Stimulated activated CD4-positive, alpha-beta T cell treated with anti-CD3 and anti-CD28 coated beads, Interleukin-12 subunit alpha, Interleukin-12 subunit beta, amount 100 ng/mL, for 4 hours (primary cell): ENCODE measurements around the gene OBP2B.

Source experiments
- DNase-seq: peaks from one replicate; pipeline ENCODE4 v3.0.0-alpha.2; 2020

The OBP2B gene

GRCh38 chr9:133164191-133164590 is 44.9 kb downstream of the OBP2B start:
- no peak for DNase-seq

GRCh38 chr9:133163504-133164172 is 45.4 kb downstream of the OBP2B start, which contains the start of gene GBGT1:
Gene GBGT1, minus strand, starts transcription at chr9:133163914. Its CDS starts 1,502 bp downstream, at chr9:133162412.
- DNase-seq: peak; percentile 30

DNA sequence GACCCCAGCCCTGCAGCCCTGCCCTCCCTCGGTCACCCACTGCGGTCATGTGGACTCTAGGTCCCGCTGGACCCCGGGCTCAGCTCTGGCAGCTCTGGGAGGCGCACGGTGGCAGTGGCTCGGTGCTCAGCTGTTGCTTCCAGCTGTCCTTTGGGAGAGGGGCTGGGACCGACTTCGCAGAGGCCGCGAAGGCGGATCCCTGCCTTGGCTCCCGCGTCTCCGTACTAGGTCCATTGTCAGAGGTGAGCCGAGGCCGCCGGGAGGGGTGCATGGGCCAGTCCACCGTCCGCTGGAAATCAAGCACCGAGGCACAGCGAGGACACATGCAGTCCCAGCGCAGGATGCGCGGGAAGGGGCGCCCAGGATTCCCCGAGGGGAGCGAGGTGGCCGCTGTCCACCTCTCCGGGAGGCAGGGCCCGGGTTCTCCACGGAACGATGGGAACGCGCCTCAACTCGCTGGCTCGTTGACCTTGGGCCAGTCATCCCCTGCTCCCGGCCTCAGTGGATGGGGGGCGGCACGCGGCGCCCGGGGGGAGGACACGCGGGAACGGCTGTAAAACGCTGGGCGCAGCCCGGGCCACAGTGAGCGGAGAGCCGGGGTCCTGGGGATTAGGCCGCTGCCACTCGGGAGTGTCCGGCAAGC is 46.1 kb downstream of the OBP2B start:
- DNase-seq: no peak

GRCh38 chr9:133161547-133161950 is 47.5 kb downstream of the OBP2B start:
- DNase-seq: no peak

DNA sequence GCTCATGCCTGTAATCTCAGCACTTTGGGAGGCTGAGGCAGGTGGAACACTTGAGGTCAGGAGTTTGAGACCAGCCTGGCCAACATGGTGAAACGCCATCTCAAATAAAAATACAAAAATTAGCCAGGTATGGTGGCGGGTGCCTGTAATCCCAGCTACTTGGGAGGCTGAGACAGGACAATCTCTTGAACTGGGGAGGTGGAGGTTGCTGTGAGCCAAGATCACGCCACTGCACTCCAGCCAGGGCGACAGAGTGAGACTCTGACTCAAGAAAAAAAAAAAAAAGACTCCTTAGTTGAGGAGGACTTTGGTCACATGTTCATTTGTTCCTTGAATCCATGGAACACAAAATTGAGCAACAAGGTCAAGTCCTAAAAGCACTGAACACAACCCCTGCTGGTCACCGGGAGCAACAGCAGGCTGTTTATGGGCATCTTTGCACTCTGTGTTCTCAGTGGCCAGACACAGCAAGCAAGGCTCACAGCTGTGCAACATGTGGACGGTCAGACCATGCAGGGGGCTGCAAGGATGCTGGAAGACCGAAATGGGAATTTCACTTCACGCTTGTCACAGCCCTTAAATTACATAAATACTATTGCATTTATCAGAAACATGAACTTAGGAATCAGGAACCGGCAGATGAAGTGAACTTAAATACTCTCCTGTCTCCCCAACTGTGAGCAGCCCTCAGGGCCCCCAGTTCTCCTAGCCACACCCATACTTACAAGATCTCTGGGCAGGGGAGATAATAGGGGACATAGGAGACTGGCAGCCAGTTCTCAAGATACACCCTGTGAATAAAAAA is 48.1 kb downstream of the OBP2B start:
- peak; percentile 35 for DNase-seq

DNA sequence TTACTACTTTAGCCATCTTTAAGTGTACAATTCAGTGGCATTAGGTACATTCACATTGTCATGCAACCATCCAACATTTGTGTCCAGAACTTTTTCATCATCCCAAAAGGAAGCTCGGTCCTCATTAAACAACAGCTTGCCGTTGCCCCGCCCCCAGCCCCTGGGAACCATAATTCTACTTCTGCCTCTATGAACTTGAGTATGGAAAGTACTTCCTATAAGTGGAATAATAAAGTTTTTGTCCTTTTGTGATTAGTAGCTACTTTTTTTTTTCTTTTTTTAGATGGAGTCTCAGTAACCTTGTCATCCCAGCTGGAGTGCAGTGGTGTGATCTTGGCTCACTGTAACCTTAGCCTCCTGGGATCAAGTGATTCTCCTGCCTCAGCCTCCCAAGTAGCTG is 50.4 kb downstream of the OBP2B start:
- DNase-seq: no peak
